SK-N-SH (cell line): ENCODE measurements around the gene CRB2.

ENCODE experiments used
- CHD2 ChIP-seq: fragments of 150-350 bp; IDR thresholded peaks from 2 replicates; pipeline ENCODE4 v1.6.1; 2018; ENCODE audit warnings: low read length; ENCODE audit not compliant: partially characterized antibody
- CTCF ChIP-seq: fragments of 200-600 bp; sonication (generic); IDR thresholded peaks from 2 replicates; pipeline ENCODE4 v1.6.1; 2017; ENCODE audit warnings: antibody characterized with exemption, mild to moderate bottlenecking, moderate library complexity
- EP300 ChIP-seq, 2 experiments: IDR thresholded peaks; 2 replicates each; pipeline versions ENCODE4 v1.4.0 to v1.6.1; 2012; ENCODE audit warnings: borderline replicate concordance in 1 of 2, low read depth in 1 of 2, low read length in 1 of 2
- FOXM1 ChIP-seq: IDR thresholded peaks from 2 replicates; pipeline ENCODE4 v1.4.0; 2012; ENCODE audit warnings: low read depth, mild to moderate bottlenecking
- GABPA ChIP-seq: IDR thresholded peaks from 2 replicates; pipeline ENCODE4 v1.4.0; 2012; ENCODE audit warnings: low read depth, mild to moderate bottlenecking
- MXI1 ChIP-seq: IDR thresholded peaks from 2 replicates; pipeline ENCODE4 v1.6.1; 2012; ENCODE audit warnings: mild to moderate bottlenecking, low read depth, low read length, improper control_type of control experiment
- NFIC ChIP-seq: IDR thresholded peaks from 2 replicates; pipeline ENCODE4 v1.4.0; 2012; ENCODE audit warnings: borderline replicate concordance
- REST ChIP-seq: IDR thresholded peaks from 2 replicates; pipeline ENCODE4 v1.6.1; 2012; ENCODE audit warnings: mild to moderate bottlenecking, low read depth, low read length, moderate library complexity
- RFX5 ChIP-seq: IDR thresholded peaks from 2 replicates; pipeline ENCODE4 v1.6.1; 2012; ENCODE audit warnings: mild to moderate bottlenecking, improper control_type of control experiment, low read length
- SMC3 ChIP-seq: IDR thresholded peaks from 2 replicates; pipeline ENCODE4 v1.6.1; 2012; ENCODE audit warnings: low read depth, low read length, improper control_type of control experiment
- TAF1 ChIP-seq: IDR thresholded peaks from 2 replicates; pipeline ENCODE4 v1.6.1; 2012; ENCODE audit warnings: low read depth, mild to moderate bottlenecking, low read length, moderate library complexity, borderline replicate concordance
- USF1 ChIP-seq: IDR thresholded peaks from 2 replicates; pipeline ENCODE4 v1.4.0; 2012; ENCODE audit warnings: low read depth, borderline replicate concordance
- YY1 ChIP-seq: IDR thresholded peaks from 2 replicates; pipeline ENCODE4 v1.4.0; 2012; ENCODE audit warnings: low read depth, mild to moderate bottlenecking
- ZBTB33 ChIP-seq: IDR thresholded peaks from 2 replicates; pipeline ENCODE4 v1.4.0; 2012; ENCODE audit warnings: low read depth, borderline replicate concordance

GRCh38 chr9:123412171-123412820 lies 56.3 kb downstream of the CRB2 start:
- TF ChIP-seq FOXM1: no peak
- TF ChIP-seq ZBTB33: no peak
- TF ChIP-seq REST: no peak
- TF ChIP-seq CTCF: no peak
- TF ChIP-seq TAF1: no peak
- TF ChIP-seq RFX5: no peak
- no peak for TF ChIP-seq MXI1
- TF ChIP-seq USF1: no peak
- TF ChIP-seq CHD2: no peak
- no peak for TF ChIP-seq GABPA
- no peak for TF ChIP-seq SMC3
- TF ChIP-seq YY1: no peak
- no peak for TF ChIP-seq NFIC
- no peak for TF ChIP-seq EP300 (IDR thresholded peaks at IDR 0.05; ENCODE audit: borderline replicate concordance in 1 of 2, low read depth in 1 of 2, low read length in 1 of 2)
